GM18951 (cell line): Measurements from ENCODE around the gene ZBTB44.

Experiments used
- POLR2A ChIP-seq: IDR thresholded peaks from 4 replicates; pipeline ENCODE4 v1.6.1; 2011; ENCODE audit warnings: mild to moderate bottlenecking; ENCODE audit not compliant: insufficient read length, insufficient read depth; ENCODE audit errors: extremely low read depth
- in situ Hi-C: fragments of 300-500 bp; cut with MboI; formaldehyde crosslinking; loops from one replicate; pipeline ENCODE4 v1.12.0; 2022; ENCODE audit warnings: low sequenced_read_pairs, mixed read lengths, inconsistent platforms; ENCODE audit not compliant: unreplicated experiment

ZBTB44 gene

GRCh38 chr11:130211781-130212401, 102.8 kb downstream of the ZBTB44 start:
- no peak for TF ChIP-seq POLR2A
- in situ Hi-C loops: loop anchor here (25.0 kb wide), 2 partner anchors 175 to 650 kb away; no protein-coding TSS in a partner anchor

GRCh38 chr11:130211144-130211543, 103.6 kb downstream of the ZBTB44 start:
- no peak for TF ChIP-seq POLR2A

GRCh38 chr11:130209954-130210854, 104.5 kb downstream of the ZBTB44 start:
- in situ Hi-C loops: loop anchor here (25.0 kb wide), 2 partner anchors 177 to 652 kb away; no protein-coding TSS in a partner anchor
- TF ChIP-seq POLR2A: no peak

More at GRCh38 chr11:130211144-130211543, 103.6 kb downstream of the ZBTB44 start:
- in situ Hi-C loops: loop anchor here (25.0 kb wide), 2 partner anchors 176 to 651 kb away; no protein-coding TSS in a partner anchor

GRCh38 chr11:130209128-130209932, 105.4 kb downstream of the ZBTB44 start:
- in situ Hi-C loops: loop anchor here (25.0 kb wide), 2 partner anchors 178 to 653 kb away; no protein-coding TSS in a partner anchor

GRCh38 chr11:130208241-130209127, 106.2 kb downstream of the ZBTB44 start:
- in situ Hi-C loops: loop anchor here (25.0 kb wide), 2 partner anchors 179 to 654 kb away; no protein-coding TSS in a partner anchor
- no peak for TF ChIP-seq POLR2A

More at GRCh38 chr11:130209128-130209932, 105.4 kb downstream of the ZBTB44 start:
- no peak for TF ChIP-seq POLR2A

- in situ Hi-C loops: loop anchor here (25.0 kb wide), 2 partner anchors 181 to 656 kb away; no protein-coding TSS in a partner anchor
Measured at GRCh38 chr11:130206141-130206540, 108.6 kb downstream of the ZBTB44 start.

GRCh38 chr11:130204703-130205095, 110.0 kb downstream of the ZBTB44 start:
- no peak for TF ChIP-seq POLR2A
- in situ Hi-C loops: loop anchor here (25.0 kb wide), 2 partner anchors 183 to 658 kb away; no protein-coding TSS in a partner anchor

More at GRCh38 chr11:130206141-130206540, 108.6 kb downstream of the ZBTB44 start:
- no peak for TF ChIP-seq POLR2A

GRCh38 chr11:130203766-130204702, 110.7 kb downstream of the ZBTB44 start:
- TF ChIP-seq POLR2A: no peak
- in situ Hi-C loops: loop anchor here (25.0 kb wide), 2 partner anchors 183 to 658 kb away; no protein-coding TSS in a partner anchor

- in situ Hi-C loops: loop anchor here (25.0 kb wide), 2 partner anchors 184 to 659 kb away; no protein-coding TSS in a partner anchor
- no peak for TF ChIP-seq POLR2A
Measured at GRCh38 chr11:130202818-130203689, 111.7 kb downstream of the ZBTB44 start.

GRCh38 chr11:130202009-130202817, 112.5 kb downstream of the ZBTB44 start:
- TF ChIP-seq POLR2A: no peak
- in situ Hi-C loops: loop anchor here (25.0 kb wide), 2 partner anchors 185 to 660 kb away; no protein-coding TSS in a partner anchor
